HL-60 (cell line): ENCODE data around the gene USP3.
A peak's percentile ranks its signal among the peaks of the same experiment; 100 is the strongest.

ENCODE experiments used
- DNase-seq, 2 experiments: peaks; one replicate each; pipeline ENCODE4 v3.0.0-alpha.2; 2010 to 2020; ENCODE audit warnings: low read depth in 1 of 2, low spot score in 1 of 2
- H3K27ac ChIP-seq: fragments of 250-450 bp; sonication (Bioruptor Pico); replicated peaks from 2 replicates; pipeline ENCODE4 v1.5.1; 2020; ENCODE audit warnings: mild to moderate bottlenecking, moderate library complexity
- H3K27me3 ChIP-seq: fragments of 250-450 bp; sonication (Bioruptor Pico); 2 replicates; pipeline ENCODE4 v1.5.1; 2021; ENCODE audit warnings: mild to moderate bottlenecking, moderate library complexity; ENCODE audit not compliant: insufficient read depth, poor library complexity, severe bottlenecking
- H3K4me3 ChIP-seq: replicated peaks from 2 replicates; pipeline ENCODE4 v1.5.1; 2011; ENCODE audit warnings: mild to moderate bottlenecking, control low read depth, low read length; ENCODE audit not compliant: insufficient read depth
- CTCF ChIP-seq: IDR thresholded peaks from one replicate; pipeline ENCODE4 v1.5.1; 2011; ENCODE audit warnings: low read length, control low read depth, inconsistent platforms; ENCODE audit not compliant: insufficient read depth
- GABPA ChIP-seq: IDR thresholded peaks from 2 replicates; pipeline ENCODE4 v1.6.1; 2012; ENCODE audit warnings: low read depth
- POLR2AphosphoS5 ChIP-seq: IDR thresholded peaks from 2 replicates; pipeline ENCODE4 v1.6.1; 2012; ENCODE audit warnings: low read depth
- REST ChIP-seq: IDR thresholded peaks from 2 replicates; pipeline ENCODE4 v1.6.1; 2012; ENCODE audit warnings: low read depth; ENCODE audit not compliant: insufficient replicate concordance
- SPI1 ChIP-seq: IDR thresholded peaks from 2 replicates; pipeline ENCODE4 v1.6.1; 2012; ENCODE audit warnings: low read depth, mild to moderate bottlenecking, borderline replicate concordance

USP3 gene

GRCh38 chr15:63538876-63539275, 34.5 kb downstream of the USP3 start:
- TF ChIP-seq GABPA, result no peak
- no peak for TF ChIP-seq CTCF
- no peak for TF ChIP-seq REST
- TF ChIP-seq SPI1, result no peak
- TF ChIP-seq POLR2AphosphoS5, result no peak
- H3K27ac ChIP-seq, result no peak overlapping the region
- no peak overlapping the region for H3K4me3 ChIP-seq
- no peak for DNase-seq
- no peaks in the 10 kb centered on the region for H3K27me3 ChIP-seq

GRCh38 chr15:63539521-63539920, 35.1 kb downstream of the USP3 start:
- no peak for TF ChIP-seq SPI1
- DNase-seq, result peak in 1 of 2 experiments; percentile 76

GRCh38 chr15:63539998-63540397, 35.6 kb downstream of the USP3 start:
- DNase-seq, result no peak
- Histone ChIP-seq H3K4me3 (no peak overlapping the region), H3K27ac (peak overlapping the region; percentile 22), H3K27me3 (no peaks in the 10 kb centered on the region)
- no peak for TF ChIP-seq GABPA

More at GRCh38 chr15:63539521-63539920, 35.1 kb downstream of the USP3 start:
- no peak overlapping the region for H3K4me3 ChIP-seq
- H3K27me3 ChIP-seq, result no peaks in the 10 kb centered on the region
- peak overlapping the region; percentile 22 for H3K27ac ChIP-seq

GRCh38 chr15:63540449-63540848, 36.1 kb downstream of the USP3 start:
- Histone ChIP-seq H3K4me3 (no peak overlapping the region), H3K27me3 (no peaks in the 10 kb centered on the region), H3K27ac (peak overlapping the region; percentile 22)
- no peak for DNase-seq
- TF ChIP-seq POLR2AphosphoS5 (no peak), CTCF (no peak), GABPA (no peak), REST (no peak), SPI1 (no peak)

GRCh38 chr15:63544258-63545026, 40.0 kb downstream of the USP3 start:
- peak; percentile 28 to 42 for DNase-seq
- TF ChIP-seq SPI1 (peak; percentile 59; the same call in 1 of the 2 replicates), CTCF (no peak)
- H3K27me3 ChIP-seq, result no peaks in the 10 kb centered on the region
- peak overlapping the region; percentile 15; the same call in 1 of the 2 replicates for H3K27ac ChIP-seq
- H3K4me3 ChIP-seq, result peak overlapping the region; percentile 18; the same call in 1 of the 2 replicates
